GM21423 (cell line): ENCODE results near the gene ZBP1.

Experiments used
- ATAC-seq: cut with Tn5 transposase; IDR thresholded peaks from one replicate; pipeline ENCODE4 v1.9.1; 2021; ENCODE audit warnings: mild to moderate bottlenecking, moderate library complexity; ENCODE audit not compliant: unreplicated experiment

The ZBP1 gene

DNA sequence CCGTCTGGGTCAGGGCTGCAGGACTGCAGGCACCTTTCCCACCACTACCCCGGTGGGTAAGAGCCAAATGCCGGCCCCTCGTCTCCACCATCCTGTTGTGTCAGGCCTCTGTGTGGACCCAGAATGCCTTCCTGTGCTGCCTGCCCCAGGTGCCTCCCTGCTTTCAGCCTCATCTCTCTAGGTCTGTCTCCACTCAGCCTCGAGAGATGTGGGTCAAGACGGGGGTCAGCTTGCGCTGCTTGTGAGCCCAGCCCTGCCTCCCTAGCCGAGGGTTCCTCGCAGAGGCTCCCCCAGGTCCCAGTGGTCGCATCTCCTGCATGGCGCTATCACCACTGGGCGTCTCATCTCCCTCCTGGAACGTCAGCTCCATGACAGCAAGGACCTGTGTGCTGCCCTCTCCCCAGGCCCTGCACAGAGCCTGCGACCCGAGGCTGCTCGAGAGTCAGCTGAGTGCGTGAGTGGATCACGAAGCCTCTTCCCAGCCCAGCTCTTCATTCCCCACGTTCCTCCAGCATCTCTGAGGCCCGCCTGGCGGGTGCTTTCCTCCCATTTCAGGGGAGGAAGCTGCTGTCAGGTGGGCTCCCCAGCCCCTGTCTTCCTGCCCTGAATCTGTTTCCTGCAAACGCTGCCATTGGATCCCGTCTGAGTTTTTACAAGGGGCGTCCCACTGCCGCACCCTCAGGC, 38.7 kb upstream of the ZBP1 start:
- ATAC-seq, result no peak

DNA sequence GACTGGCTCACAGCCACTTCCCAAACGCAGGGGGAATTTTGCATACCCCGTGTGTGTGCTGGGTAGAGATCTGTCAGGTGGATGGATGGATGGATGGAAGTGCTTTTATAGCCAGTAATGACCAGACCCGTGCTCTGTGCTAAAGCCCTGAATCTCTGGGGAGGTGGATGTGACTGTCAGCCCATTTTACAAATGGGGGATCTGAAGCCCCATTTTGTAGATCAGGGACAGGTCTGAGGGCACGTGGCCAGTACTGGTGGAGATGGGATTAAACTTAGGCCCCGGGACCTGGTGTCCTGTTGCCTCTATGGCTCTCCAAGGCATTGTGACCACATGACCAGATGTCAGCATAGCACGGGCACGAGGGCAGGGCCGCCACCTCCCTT, 38.2 kb upstream of the ZBP1 start:
- ATAC-seq, result no peak

DNA sequence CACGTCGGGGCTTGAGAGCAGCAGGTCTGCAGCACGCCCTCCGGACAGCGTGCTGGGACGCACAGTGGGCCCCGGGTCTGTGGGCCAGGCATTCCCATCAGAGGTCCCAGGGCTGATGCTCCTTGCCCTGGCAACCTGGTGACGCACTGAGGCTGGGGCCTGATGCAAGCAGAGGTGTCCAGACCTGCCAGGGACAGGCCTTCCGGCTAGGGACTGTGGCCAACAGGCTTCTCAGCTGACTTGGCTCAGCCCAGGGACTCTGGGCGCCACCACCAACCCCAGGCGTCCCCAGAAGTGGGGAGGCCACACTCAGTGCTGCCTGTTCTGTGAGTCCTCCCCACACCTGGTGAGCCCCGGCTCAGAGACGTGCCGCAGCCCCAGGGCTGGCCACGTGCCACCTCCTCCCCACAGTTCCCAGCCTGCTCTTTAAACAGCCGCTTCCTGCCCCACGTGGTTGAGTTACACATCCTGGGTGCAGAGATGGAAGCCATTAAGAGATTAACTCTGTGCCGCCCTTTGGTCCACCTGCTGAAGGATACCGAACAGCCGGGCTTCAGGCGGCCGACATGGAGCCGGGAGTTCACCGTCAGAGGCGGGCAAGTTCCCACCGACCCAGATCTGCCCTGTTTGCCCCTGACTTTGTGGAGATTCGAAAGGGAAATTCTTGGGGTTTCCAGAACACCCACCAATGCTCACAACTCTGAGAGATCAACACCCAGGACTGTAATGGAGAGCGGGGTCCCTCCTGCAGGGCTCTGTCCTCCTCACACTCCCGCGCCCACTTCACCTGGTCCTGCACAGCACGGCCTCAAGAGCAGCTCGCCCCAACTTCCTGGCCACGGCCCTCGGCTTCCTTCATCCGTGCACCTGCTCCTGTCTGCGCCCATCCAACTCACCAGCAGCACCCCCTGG, 37.6 kb upstream of the ZBP1 start:
- no peak for ATAC-seq

DNA sequence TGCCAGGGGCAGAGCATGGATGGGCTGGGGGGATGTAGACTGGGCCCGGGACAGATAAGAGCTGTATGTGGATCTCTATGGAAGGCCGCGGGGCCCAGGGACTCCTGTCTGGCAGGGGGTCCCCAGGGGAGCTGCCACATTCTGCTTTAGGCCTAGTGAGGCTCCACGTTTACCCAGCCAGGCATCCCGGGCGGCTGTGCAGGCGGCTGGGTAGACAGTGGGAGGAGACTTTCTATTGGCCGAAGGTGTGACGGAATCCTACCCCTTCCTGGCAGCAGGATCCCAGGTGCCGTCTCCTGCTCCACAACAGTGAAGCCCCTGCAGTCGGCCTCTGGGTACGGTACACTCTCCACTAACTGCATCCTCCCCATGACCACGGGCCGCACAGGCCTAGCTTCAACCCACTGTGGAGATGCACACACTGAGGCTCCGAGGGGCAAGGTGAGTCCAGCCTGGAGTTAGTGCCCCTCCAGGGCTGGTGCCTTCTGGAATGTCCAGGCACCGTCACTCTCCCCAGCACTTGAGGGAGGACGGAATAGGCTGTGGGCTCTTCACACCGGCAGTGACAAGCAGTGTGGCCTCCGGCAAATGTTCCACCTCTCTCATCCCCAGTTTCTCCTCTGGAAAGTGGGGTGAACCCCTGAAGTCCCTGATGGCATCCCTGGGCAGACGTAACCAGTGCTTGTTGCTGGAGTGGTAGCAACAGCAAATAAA, 36.8 kb upstream of the ZBP1 start:
- ATAC-seq, result no peak

DNA sequence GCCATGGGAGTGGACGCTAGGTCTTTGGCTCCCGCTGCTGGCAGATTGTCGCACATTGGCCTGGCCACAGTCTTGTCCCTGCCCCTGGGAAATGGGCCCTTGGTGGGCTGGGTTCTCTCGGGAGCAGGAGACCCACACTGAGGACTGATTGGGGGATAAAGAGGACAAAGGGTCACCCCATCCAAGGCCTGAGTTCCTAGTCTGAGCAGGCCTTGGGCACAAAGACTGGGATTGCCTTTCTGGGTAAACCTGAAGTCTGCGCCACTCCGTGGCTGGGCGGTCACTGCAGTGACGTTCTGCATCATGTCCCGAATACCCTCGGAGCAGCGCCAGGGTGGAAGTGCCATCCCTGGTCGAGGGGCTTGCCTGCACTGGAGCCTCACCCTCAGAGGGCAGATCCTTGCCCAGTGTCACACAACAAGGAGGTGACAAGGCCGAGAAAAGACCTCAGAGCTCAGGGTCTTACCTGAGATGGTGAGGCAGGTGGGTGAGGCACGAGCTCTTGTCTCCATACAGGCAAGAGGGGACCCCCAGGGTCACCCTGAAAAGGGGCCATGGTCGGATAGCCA, 36.1 kb upstream of the ZBP1 start:
- ATAC-seq, result no peak

DNA sequence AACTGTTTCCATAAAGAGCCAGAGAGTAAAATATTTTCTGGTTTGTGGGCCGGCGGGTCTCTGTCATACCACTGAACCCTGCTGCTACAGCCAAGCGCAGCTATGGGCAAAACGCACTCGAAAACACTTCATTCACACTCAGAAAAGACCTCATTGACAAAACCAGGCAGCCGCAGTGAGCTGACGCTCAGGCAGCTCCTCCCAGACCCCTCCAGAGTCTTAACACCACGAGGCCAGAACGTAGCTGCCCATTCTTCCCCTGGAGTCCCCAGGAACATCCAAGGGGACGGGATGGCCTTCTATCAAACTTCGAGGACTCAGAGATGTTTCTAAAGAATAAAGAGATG, 35.6 kb upstream of the ZBP1 start:
- ATAC-seq, result no peak

DNA sequence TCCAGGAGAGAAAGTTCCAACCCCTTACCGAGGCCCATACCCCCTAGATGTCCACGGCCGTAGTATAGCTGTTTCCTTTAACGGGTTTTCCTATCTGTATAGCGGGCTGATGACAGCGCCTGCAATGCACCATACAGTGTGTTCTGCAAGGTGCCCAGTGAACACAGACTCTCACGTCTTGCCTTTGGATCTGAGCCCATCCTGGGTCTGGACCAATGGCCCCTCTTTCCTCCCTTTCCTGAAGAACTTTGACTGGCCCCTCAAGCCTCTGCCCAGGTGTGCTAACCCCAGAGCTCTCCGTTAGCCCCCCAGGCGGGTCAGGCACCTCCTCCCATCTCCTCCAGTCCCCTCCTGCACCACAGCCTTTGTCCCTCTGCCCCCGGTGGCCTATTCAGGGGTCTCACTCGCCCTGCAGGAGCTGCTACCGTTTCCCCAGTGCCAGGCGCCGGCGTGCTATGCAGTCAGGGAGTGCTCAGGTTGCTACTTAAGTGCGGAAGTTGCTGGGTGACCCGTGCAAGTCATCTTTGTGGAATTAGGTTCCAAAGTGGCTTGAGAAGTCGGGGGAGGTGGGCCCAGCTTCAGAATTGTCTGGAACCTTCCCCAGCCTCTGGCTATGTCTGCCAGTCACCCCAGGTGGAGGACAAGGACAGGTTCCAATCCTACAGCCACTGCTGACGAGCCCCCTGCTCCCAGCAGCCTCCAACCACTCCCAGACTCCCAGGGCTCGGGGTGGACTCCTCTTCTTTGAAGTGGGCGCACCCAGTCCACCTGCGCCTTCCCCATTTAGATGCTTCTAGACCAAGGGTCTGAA, 35.0 kb upstream of the ZBP1 start:
- no peak for ATAC-seq

DNA sequence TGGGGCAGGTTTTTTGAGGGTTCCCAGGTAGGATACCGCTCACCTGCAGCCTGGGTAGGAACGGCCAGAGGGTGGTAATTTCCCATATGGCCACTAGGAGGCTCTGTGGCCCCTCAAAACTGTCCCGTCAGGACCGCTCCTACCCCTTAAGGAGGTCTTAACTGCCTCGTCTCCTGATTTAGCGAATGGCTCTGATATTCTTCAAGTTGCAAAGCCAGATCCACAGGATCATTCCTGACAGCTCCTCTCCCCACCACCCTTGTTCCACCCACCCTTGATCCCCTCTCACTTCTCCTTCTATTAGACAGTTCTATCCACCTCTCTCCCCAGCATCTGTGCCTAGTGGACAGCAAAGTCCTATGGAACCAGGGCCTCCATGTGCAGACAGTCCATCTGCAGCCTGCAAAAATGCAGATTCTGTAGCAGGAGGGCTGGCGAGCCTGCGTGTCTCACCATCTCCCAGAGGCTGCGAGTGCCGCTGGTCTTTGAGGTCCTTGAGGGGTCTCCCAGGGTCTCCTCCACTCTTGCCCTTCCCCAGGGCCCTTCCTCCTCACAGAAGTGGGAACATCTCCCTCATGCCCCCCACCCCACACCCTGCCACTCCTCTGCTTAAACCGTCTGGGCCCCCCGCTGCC, 34.3 kb upstream of the ZBP1 start:
- ATAC-seq, result peak; percentile 76

DNA sequence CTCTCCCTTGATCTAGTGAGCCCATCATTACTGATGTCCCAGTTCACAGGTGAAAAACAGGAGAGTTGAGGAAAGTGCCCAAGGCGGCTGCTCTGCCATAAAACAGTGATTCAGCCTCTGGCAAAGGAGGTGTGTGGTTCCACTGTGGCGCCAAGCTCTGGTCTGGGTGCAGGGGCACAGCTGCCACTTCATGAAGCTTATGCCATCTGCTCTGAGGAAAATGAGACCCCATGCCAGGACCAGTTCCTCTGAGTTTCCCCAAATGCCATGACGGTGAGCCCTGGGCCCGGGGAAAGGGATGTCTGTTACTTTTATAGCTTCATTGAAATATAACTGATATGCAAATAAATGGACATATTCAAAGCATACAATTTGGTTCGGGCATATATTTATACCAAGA, 33.7 kb upstream of the ZBP1 start:
- ATAC-seq, result no peak

DNA sequence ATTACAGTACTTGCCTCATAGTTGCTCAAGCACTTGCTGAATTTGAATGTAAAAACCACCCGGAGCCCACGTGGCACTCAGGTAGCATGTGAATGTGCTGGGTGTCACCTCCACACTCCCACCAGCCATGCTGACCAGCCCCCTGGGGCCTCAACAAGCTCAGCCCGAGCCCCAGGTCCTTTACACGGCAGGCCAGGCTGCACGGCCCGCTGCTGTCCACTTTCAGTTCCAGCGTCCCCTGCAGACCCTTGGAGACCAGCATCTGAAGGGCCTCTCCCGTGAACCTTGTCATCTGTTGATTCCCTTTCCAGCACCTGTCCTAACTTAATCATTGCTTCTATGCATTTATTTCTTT, 33.3 kb upstream of the ZBP1 start:
- ATAC-seq, result no peak

DNA sequence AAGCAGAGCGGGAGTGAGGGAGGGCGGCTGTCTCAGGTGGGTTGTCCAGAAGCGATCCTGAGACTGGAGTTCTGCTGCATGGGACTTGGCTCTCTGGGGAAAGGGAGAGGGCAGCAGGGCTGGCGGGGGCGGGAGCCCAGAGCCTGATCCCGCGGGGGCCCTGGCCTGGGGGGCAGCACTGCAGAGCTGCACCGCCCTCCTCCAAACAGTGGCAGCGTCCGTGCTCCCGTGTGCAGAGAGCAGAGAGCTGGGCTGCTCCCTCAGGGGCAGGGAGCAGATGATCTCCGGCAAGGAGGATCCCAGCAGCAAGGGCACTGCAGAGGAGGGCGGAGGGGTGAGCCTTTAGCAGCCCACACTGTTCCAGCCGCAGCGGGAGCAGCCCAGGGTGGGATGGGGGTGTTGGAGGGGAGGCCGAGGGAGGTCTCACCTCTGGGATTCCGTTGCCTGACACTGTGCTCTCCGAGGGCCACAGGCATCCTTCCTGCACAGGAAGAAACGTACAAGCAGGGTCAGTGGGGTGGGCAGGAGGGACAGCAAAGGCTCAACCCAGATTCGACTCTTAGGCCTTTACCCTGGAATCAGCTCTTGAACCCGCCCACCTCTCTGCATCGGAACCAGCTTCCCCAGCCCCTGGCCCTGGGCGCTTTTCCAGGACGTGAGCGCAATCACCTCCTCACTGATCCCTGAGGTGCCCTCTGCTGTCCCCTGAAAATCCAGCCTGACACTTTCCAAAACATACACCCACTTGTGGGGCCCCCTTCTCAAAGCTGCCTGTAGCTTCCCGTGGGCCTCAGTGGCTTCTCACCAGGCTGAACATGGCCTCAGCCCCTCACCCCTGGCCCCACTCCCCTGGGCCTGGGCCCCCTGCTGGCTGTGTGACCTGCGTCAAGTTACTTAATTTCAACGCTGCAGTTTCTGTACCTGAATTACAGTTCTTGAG, 32.6 kb upstream of the ZBP1 start:
- ATAC-seq, result no peak

DNA sequence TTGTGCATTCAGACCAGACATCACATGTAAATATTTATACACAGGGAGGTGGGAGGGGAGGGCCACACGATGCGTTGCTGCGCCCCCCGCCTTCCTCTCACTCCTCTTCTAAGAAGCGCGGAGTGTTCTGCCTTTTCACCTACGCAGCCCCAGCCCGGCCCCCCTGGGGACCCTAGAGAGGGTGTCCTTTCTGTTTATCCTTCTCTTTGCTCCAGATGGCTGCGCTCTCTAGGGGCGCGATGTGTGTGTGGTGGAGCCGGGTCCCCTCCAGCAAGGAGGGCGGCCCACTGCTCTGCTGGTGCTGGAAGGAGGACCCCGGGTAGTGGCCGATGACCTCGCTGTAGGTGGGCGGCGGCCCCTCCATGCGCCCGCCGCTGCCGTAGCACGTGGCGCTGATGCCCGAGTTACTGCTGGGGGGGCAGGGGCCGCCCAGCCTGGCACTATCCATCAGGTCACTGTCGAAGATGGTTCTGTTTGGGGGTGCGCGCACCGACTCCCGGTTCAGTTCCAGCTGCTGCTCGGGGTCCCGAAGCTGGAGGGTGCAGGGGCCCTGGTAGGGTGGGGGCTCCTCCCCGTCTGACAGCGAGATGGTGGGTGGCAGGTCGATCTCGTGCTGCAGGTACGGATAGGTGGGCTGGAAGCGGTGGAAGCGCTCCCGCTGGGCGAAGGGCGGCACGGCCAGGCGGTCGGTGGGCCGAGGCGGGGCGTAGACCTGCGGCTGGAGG, 31.8 kb upstream of the ZBP1 start:
- no peak for ATAC-seq

DNA sequence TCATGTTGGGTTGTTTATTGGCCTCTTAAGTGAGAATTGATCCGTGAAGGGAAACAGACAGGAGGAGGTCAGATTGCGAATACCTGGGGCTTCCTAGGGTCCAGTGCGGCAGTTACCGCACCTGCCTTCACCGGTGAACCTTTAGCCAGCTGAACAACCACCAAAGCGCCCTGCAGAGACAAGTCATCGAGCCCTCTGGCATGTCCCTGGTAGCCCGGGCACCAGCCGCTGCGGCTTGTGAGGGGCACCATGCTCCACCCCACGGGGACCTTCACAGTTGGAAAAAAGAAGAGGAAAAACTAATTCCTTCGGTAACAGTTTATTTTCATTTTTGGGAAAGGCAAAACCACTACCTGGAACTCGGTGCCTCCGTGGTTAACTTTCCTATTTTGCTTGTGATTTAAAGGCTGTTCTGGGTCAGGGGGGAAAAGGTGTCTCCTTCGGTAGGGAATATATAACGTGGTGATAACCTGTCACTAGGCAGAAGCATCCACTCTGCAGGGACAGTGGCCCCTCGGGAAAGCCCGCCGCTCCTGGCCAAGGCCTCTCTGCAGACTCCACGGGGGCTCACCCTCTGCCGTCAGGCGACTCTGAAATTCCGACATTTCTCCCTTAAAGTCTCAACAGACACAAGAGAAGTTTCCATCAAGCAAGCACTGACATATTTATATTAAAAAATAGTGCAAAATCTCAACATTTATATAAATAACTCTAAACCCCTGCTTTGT, 30.7 kb upstream of the ZBP1 start:
- no peak for ATAC-seq

DNA sequence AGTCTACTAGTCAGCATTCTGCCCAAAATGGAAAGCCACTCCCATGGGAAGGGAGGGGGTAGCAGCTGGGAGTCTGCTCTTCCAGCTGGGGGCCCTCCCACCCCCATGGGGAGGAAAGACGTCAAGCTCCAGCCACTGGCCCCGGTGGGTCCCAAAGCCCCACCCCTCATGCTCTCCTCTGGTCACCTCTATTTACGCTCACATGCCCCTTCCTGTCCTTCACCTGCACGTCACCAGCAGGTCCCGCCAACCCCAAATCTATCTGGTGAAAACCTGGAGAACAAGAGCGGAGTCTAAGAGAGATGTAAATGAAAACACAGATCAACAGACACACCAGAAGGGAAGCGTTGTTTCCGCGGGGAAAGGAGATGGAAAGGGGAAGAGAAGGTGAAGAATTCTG, 30.0 kb upstream of the ZBP1 start:
- no peak for ATAC-seq

DNA sequence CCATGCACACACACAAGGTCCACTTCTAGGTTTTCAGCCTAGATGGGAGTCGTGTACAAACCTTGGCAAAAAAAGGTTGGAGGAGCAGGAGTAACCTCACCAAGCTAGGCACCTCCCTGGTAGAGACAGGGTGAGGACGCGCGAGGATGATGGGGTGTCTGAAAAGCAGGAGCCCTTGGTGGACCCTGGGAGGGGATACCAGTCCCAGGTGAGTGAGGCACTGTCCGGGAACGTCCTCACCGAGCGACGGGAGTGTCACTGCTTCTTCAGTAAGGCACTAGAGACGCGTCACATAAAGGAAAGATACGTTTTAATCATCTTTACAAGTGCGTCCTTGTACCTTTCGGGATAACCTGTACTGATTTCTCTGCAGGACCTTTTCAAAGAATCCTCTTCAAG, 29.4 kb upstream of the ZBP1 start:
- no peak for ATAC-seq

DNA sequence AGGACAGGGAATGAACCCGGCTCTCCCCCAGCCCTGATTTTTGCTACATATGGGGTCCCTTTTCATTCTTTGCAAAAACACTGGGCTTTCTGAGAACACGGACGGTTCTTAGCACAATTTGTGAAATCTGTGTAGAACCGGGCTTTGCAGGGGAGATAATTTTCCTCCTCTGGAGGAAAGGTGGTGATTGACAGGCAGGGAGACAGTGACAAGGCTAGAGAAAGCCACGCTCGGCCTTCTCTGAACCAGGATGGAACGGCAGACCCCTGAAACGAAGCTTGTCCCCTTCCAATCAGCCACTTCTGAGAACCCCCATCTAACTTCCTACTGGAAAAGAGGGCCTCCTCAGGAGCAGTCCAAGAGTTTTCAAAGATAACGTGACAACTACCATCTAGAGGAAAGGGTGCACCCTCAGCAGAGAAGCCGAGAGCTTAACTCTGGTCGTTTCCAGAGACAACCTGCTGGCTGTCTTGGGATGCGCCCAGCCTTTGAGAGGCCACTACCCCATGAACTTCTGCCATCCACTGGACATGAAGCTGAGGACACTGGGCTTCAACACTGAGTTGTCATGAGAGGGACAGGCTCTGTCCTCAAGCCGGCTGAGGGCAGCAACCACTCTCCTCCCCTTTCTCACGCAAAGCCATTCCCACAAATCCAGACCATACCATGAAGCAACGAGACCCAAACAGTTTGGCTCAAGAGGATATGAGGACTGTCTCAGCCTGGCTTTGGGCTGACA, 28.8 kb upstream of the ZBP1 start:
- ATAC-seq, result no peak
